GM12875 (cell line): ENCODE measurements around the gene HS2ST1.
"Not testable (repeated sequence)": the region's sequence is repeated elsewhere in the genome, so short reads cannot be mapped to it uniquely, and the experiment has no call there.

Experiments used
- H3K4me3 ChIP-seq: one replicate; pipeline ENCODE4 v1.5.1; 2011; ENCODE audit warnings: low read depth, low read length, control low read depth
- CTCF ChIP-seq: IDR thresholded peaks from 2 replicates; pipeline ENCODE4 v1.5.1; 2011; ENCODE audit warnings: low read depth, mild to moderate bottlenecking, control low read depth, inconsistent platforms, low read length, moderate library complexity, borderline replicate concordance; ENCODE audit not compliant: insufficient read depth

Gene HS2ST1

GRCh38 chr1:87062687-87063086 lies 148.3 kb downstream of the HS2ST1 start:
- no peak for TF ChIP-seq CTCF
- no peak overlapping the region for H3K4me3 ChIP-seq

GRCh38 chr1:87064309-87064708 lies 149.9 kb downstream of the HS2ST1 start:
- no peak overlapping the region for H3K4me3 ChIP-seq
- no peak for TF ChIP-seq CTCF

- no peak for TF ChIP-seq CTCF
- no peak overlapping the region for H3K4me3 ChIP-seq
Measured at GRCh38 chr1:87064986-87065385, 150.6 kb downstream of the HS2ST1 start.

- not testable (repeated sequence) for H3K4me3 ChIP-seq
Measured at GRCh38 chr1:87066708-87067107, 152.3 kb downstream of the HS2ST1 start.

- H3K4me3 ChIP-seq, result no peak overlapping the region
- no peak for TF ChIP-seq CTCF
Measured at GRCh38 chr1:87072411-87072810, 158.0 kb downstream of the HS2ST1 start.

GRCh38 chr1:87072904-87073303 lies 158.5 kb downstream of the HS2ST1 start:
- no peak for TF ChIP-seq CTCF
- H3K4me3 ChIP-seq, result no peak overlapping the region

GRCh38 chr1:87074001-87074795 lies 159.8 kb downstream of the HS2ST1 start:
- TF ChIP-seq CTCF, result no peak

More at GRCh38 chr1:87074001-87074795, 159.8 kb downstream of the HS2ST1 start:
- no peak overlapping the region for H3K4me3 ChIP-seq
